HepG2 (cell line): ENCODE results near the gene CCDC14. TPM values are rescaled to one million over a fixed set of nuclear protein-coding genes. Genes with fewer than 3 reads are reported as not detected.
"Not testable (repeated sequence)": the region's sequence is repeated elsewhere in the genome, so short reads cannot be mapped to it uniquely, and the experiment has no call there.

Source experiments
- ATAC-seq: fragments of 200-7000 bp; cut with Tn5 transposase; 3 replicates; pipeline ENCODE4 v1.9.1; 2020; ENCODE audit warnings: mild to moderate bottlenecking, moderate library complexity
- BruUV-seq: library from RNA; stranded (reverse); fragments of 400-500 nt; replicated peaks from 2 replicates; lab custom pipeline; 2021; lab: Mats Ljungman, UMichigan
- CTCF ChIA-PET: fragments of 300-600 bp; formaldehyde crosslinking; extraction: SDS; loops from one replicate; lab custom pipeline; 2021; ENCODE audit warnings: low total read pairs, inconsistent platforms, low intra/inter-chr PET ratio; lab: Yijun Ruan, JAX
- POLR2A ChIA-PET: fragments of 350-600 bp; sonication (Branson Sonifier 250); formaldehyde crosslinking; loops from one replicate; lab custom pipeline; 2020; ENCODE audit warnings: antibody characterized with exemption, inconsistent platforms; lab: Yijun Ruan, JAX
- DNase-seq: peaks from one replicate; pipeline ENCODE4 v3.0.0-alpha.2; 2015; ENCODE audit warnings: low spot score
- FAIRE-seq: peaks from 3 replicates; lab custom pipeline; 2011; peaks lifted over from hg19 to GRCh38; lab: Jason Lieb, UNC
- H2AFZ ChIP-seq: one replicate; pipeline ENCODE4 v1.6.1; 2011; ENCODE audit warnings: low read length, inconsistent platforms
- H3K27ac ChIP-seq: fragments of 300-600 bp; 3 replicates; pipeline ENCODE4 v1.8.0; 2011; ENCODE audit warnings: mixed run types, mild to moderate bottlenecking, mixed read lengths, low read length, inconsistent platforms; ENCODE audit not compliant: insufficient read depth; ENCODE audit errors: extremely low read length
- H3K27me3 ChIP-seq, 2 experiments: fragments of 200-600 bp in 1 of 2; 2 replicates in 1 of 2; 3 replicates in 1 of 2; pipeline versions ENCODE4 v1.6.0 to v1.8.0; 2011; ENCODE audit warnings: low read length in 2 of 2, mild to moderate bottlenecking in 2 of 2, moderate library complexity in 2 of 2, inconsistent platforms in 1 of 2; ENCODE audit not compliant: insufficient read depth in 2 of 2, control insufficient read depth in 1 of 2
- H3K36me3 ChIP-seq, 2 experiments: fragments of 200-600 bp in 1 of 2; replicated peaks in 1 of 2; 2 replicates in 1 of 2; 3 replicates in 1 of 2; pipeline versions ENCODE4 v1.5.1 to v1.8.0; 2011; ENCODE audit warnings: low read length in 2 of 2, inconsistent platforms in 1 of 2; ENCODE audit not compliant: insufficient read depth in 2 of 2, control insufficient read depth in 1 of 2
- H3K4me1 ChIP-seq: 2 replicates; pipeline ENCODE4 v1.5.1; 2012; ENCODE audit warnings: low read length, inconsistent platforms; ENCODE audit not compliant: insufficient read depth
- H3K4me2 ChIP-seq: 2 replicates; pipeline ENCODE4 v1.6.0; 2011; ENCODE audit warnings: low read depth, low read length, inconsistent platforms
- H3K4me3 ChIP-seq, 3 experiments: fragments of 200-600 bp in 1 of 3; sonication (generic), shearing (Covaris generic) in 1 of 3; replicated peaks in 1 of 3; 2 replicates each; pipeline ENCODE4 v1.5.1; 2011 to 2016; ENCODE audit warnings: low read length in 3 of 3, inconsistent platforms in 2 of 3, low read depth in 2 of 3, mild to moderate bottlenecking in 2 of 3, control low read depth in 1 of 3, mixed read lengths in 1 of 3; ENCODE audit not compliant: insufficient read depth in 1 of 3
- H3K79me2 ChIP-seq: one replicate; pipeline ENCODE4 v1.6.1; 2011; ENCODE audit warnings: low read length, inconsistent platforms; ENCODE audit not compliant: insufficient read depth
- H3K9ac ChIP-seq: 2 replicates; pipeline ENCODE4 v1.6.0; 2011; ENCODE audit warnings: mild to moderate bottlenecking, low read depth, low read length, inconsistent platforms; ENCODE audit not compliant: insufficient read depth
- H3K9me3 ChIP-seq: 2 replicates; pipeline ENCODE4 v1.5.1; 2012; ENCODE audit warnings: mild to moderate bottlenecking, low read length
- H4K20me1 ChIP-seq: 2 replicates; pipeline ENCODE4 v1.6.0; 2011; ENCODE audit warnings: inconsistent platforms, mild to moderate bottlenecking, low read length, moderate library complexity; ENCODE audit not compliant: insufficient read depth
- ATF7-NPFF ChIP-seq: sonication (generic); formaldehyde crosslinking; IDR thresholded peaks from 2 replicates; pipeline ENCODE4 v1.8.1; 2023; ENCODE audit warnings: mild to moderate bottlenecking, low read depth, missing genetic modification reagents, moderate library complexity
- CTCF ChIP-seq: sonication (generic); formaldehyde crosslinking; IDR thresholded peaks from 2 replicates; pipeline ENCODE4 v1.5.0; 2020; ENCODE audit warnings: mild to moderate bottlenecking, missing genetic modification reagents, moderate library complexity
- HNF4A ChIP-seq: sonication (generic); formaldehyde crosslinking; IDR thresholded peaks from 2 replicates; pipeline ENCODE4 v1.4.0; 2020; ENCODE audit warnings: missing genetic modification reagents
- NCOR1 ChIP-seq: fragments of 200-600 bp; sonication (generic); IDR thresholded peaks from 2 replicates; pipeline ENCODE4 v1.7.0; 2017; ENCODE audit warnings: antibody characterized with exemption, low read length, borderline replicate concordance
- SNRNP70 ChIP-seq: fragments of 200-400 bp; formaldehyde crosslinking; IDR thresholded peaks from 2 replicates; pipeline ENCODE4 v1.6.1; 2017; ENCODE audit warnings: mild to moderate bottlenecking, low read depth, low read length, moderate library complexity
- THRA ChIP-seq: sonication (generic); formaldehyde crosslinking; IDR thresholded peaks from 2 replicates; pipeline ENCODE4 v1.4.0; 2020; ENCODE audit warnings: missing genetic modification reagents, borderline replicate concordance
- ZFP1 ChIP-seq: IDR thresholded peaks from 2 replicates; pipeline ENCODE4 v1.6.1; 2016
- ZNF563 ChIP-seq: sonication (generic); formaldehyde crosslinking; IDR thresholded peaks from 2 replicates; pipeline ENCODE4 v1.8.0; 2022; ENCODE audit warnings: mild to moderate bottlenecking, moderate library complexity, missing genetic modification reagents
- WGBS: methylation state at CpG from one replicate; pipeline ENCODE4 v1.1.6; 2017; ENCODE audit warnings: low lambda C conversion rate; 5-methylcytosine and 5-hydroxymethylcytosine counted together
- in situ Hi-C: cut with HindIII; loops from 2 replicates; pipeline ENCODE4 v1.10.0; 2017; ENCODE audit warnings: low pct_unique_long_range_greater_than_20kb; ENCODE audit not compliant: extremely low pct_ligation_motif_present
- intact Hi-C: fragments of 100-400 bp; cut with micrococcal nuclease; formaldehyde crosslinking; loops from one replicate; pipeline ENCODE4 v1.10.0; 2022; ENCODE audit not compliant: unreplicated experiment
- polyA plus RNA-seq, 8 experiments: library from polyadenylated mRNA; depleted of rRNA in 3 of 8; stranded (reverse) in 7 of 8; unstranded in 1 of 8; fragments of >200 nt; fragmentation: Illumina TruSeq in 4 of 8; extraction: Trizol in 4 of 8; gene quantifications; 2 replicates each; pipeline versions ENCODE4 v1.2.1 to v1.2.3, GENCODE V29; 2011 to 2016; ENCODE audit warnings: low read depth in 4 of 8, missing spikeins in 1 of 8, mixed read lengths in 1 of 8; ENCODE audit not compliant: insufficient read depth in 1 of 8
- total RNA-seq, 5 experiments: library from RNA; depleted of rRNA; stranded (reverse); fragments of >200 nt; fragmentation: Illumina TruSeq; extraction: Trizol; gene quantifications; 2 replicates each; pipeline ENCODE4 v1.2.3, GENCODE V29; 2016; ENCODE audit warnings: low read depth in 1 of 5

The CCDC14 gene
- total and polyA plus RNA-seq, 2 of the 13 experiments (the other 11 are each of a cell fraction or from before 2014, with no cell fraction given), result 48.7 to 49.0 TPM

GRCh38 chr3:123964793-123965192, 3.8 kb upstream of the CCDC14 start:
- in situ Hi-C loops, POLR2A ChIA-PET, H3K79me2 ChIP-seq, H3K4me3 ChIP-seq, H3K4me2 ChIP-seq, H3K9me3 ChIP-seq, H3K27ac ChIP-seq, BruUV-seq, CTCF ChIA-PET, H4K20me1 ChIP-seq, H3K36me3 ChIP-seq, H2AFZ ChIP-seq, H3K9ac ChIP-seq: not testable (repeated sequence)
- peak; percentile 62 for FAIRE-seq
- peak; percentile 52 for DNase-seq
- intact Hi-C loops, result loop anchor here (10.0 kb wide), 1 partner anchor 210 kb away; no protein-coding TSS in a partner anchor
- peaks cover 0 to 10% of the 10 kb centered on the region in 2 experiments; a peak in 1 of 5 replicates for H3K27me3 ChIP-seq
- peak; percentile 52; the same call in 1 of the 2 replicates for TF ChIP-seq NCOR1
- TF ChIP-seq HNF4A, result peak; percentile 12; the same call in 1 of the 2 replicates
- H3K4me1 ChIP-seq, result peaks cover 28% of the 10 kb centered on the region
- 0% methylated on average over 1 of the region's 1 CpG for WGBS
- peak; percentile 23 for ATAC-seq

GRCh38 chr3:123961508-123961856, 453 bp upstream of the CCDC14 start:
- peak overlapping the region; percentile 82 for H3K27ac ChIP-seq
- intact Hi-C loops (loop anchor here (2.0 to 10.0 kb wide), 2 partner anchors 21 to 207 kb away; no protein-coding TSS in a partner anchor), in situ Hi-C loops (no loop called here)
- no peak overlapping the region for H2AFZ ChIP-seq
- H3K9ac ChIP-seq, result no peak overlapping the region
- 0 out of 5 replicates have a peak, but pooled peaks cover 0 to under 1% of the 10 kb centered on the region in 2 experiments for H3K36me3 ChIP-seq
- no peaks in the 10 kb centered on the region for H4K20me1 ChIP-seq
- FAIRE-seq, result no peak
- peaks cover 47% of the 10 kb centered on the region for H3K4me1 ChIP-seq
- CTCF ChIA-PET, result no interaction called here
- WGBS, result 6% methylated on average over 15 of the region's 15 CpGs
- no peaks in the 10 kb centered on the region for H3K9me3 ChIP-seq
- H3K79me2 ChIP-seq, result peaks cover 3% of the 10 kb centered on the region
- TF ChIP-seq CTCF (CRISPR knock-in tag), result no peak
- TF ChIP-seq ATF7-NPFF (CRISPR knock-in tag), result 0 out of 2 replicates have a peak, but pooled peaks have one; percentile 17
- TF ChIP-seq ZFP1 (CRISPR knock-in tag), result 0 out of 2 replicates have a peak, but pooled peaks have one; percentile 4
- TF ChIP-seq THRA, result 0 out of 2 replicates have a peak, but pooled peaks have one; percentile 0
- TF ChIP-seq ZNF563 (CRISPR knock-in tag), result peak; percentile 7; the same call in 1 of the 2 replicates
- TF ChIP-seq SNRNP70, result no peak
- TF ChIP-seq, all 625 proteins: peak for 4
- H3K27me3 ChIP-seq, result peaks cover 0 to 3% of the 10 kb centered on the region in 2 experiments; a peak in 1 of 5 replicates
- POLR2A ChIA-PET, result interaction anchor here (1.0 kb wide), 1 partner anchor 162 kb away, joined by 3 read pairs; no protein-coding TSS in a partner anchor
- ATAC-seq (no peak), DNase-seq (no peak)
- peak overlapping the region; percentile 69 to 92 (median 83); a peak in 5 of 6 replicates for H3K4me3 ChIP-seq
- H3K4me2 ChIP-seq, result peak overlapping the region; percentile 90
- BruUV-seq, result no TSS peak
